HEK293 (cell line): ENCODE data around the gene DHRS13.

ENCODE experiments used
- CTCF ChIA-PET: fragments of 350-600 bp; formaldehyde crosslinking; extraction: SDS; loops from one replicate; lab custom pipeline; 2021; ENCODE audit warnings: antibody characterized with exemption; lab: Yijun Ruan, JAX
- POLR2A ChIA-PET: fragments of 300-600 bp; formaldehyde crosslinking; extraction: SDS; loops from one replicate; lab custom pipeline; 2020; ENCODE audit warnings: antibody characterized with exemption, inconsistent platforms; lab: Yijun Ruan, JAX
- H3K27ac ChIP-seq: fragments of 200-500 bp; sonication (Bioruptor generic); 2 replicates; pipeline ENCODE4 v1.5.1; 2014; ENCODE audit warnings: low read depth, low read length, control low read depth, inconsistent platforms; ENCODE audit errors: extremely low read depth
- H3K36me3 ChIP-seq, 2 experiments: fragments of 200-500 bp in 1 of 2; sonication (Bioruptor generic) in 1 of 2; 1 replicate in 1 of 2; 2 replicates in 1 of 2; pipeline ENCODE4 v1.5.1; 2014 to 2017; ENCODE audit warnings: inconsistent platforms in 2 of 2, low read length in 2 of 2; ENCODE audit not compliant: control insufficient read depth in 2 of 2, insufficient read depth in 1 of 2
- H3K4me1 ChIP-seq: fragments of 200-500 bp; sonication (Bioruptor generic); 2 replicates; pipeline ENCODE4 v1.5.1; 2014; ENCODE audit warnings: mild to moderate bottlenecking, low read length, inconsistent platforms; ENCODE audit not compliant: control insufficient read depth, insufficient read depth
- H3K4me3 ChIP-seq: 2 replicates; pipeline ENCODE4 v1.5.1; 2011; ENCODE audit warnings: low read depth, mild to moderate bottlenecking, control low read depth, low read length, moderate library complexity
- H3K9me3 ChIP-seq: fragments of 200-500 bp; sonication (Bioruptor generic); 2 replicates; pipeline ENCODE4 v1.5.1; 2014; ENCODE audit warnings: low read depth, low read length, inconsistent platforms; ENCODE audit not compliant: control insufficient read depth, insufficient read depth
- FEZF1 ChIP-seq: fragments of 450-650 bp; formaldehyde crosslinking; IDR thresholded peaks from 2 replicates; pipeline ENCODE4 v1.5.1; 2016; ENCODE audit warnings: missing biosample characterization, missing genetic modification characterization
- PRDM1 ChIP-seq: fragments of 450-650 bp; formaldehyde crosslinking; IDR thresholded peaks from 2 replicates; pipeline ENCODE4; 2016; ENCODE audit warnings: missing biosample characterization, missing genetic modification characterization
- SP3 ChIP-seq: fragments of 450-650 bp; formaldehyde crosslinking; IDR thresholded peaks from 2 replicates; pipeline ENCODE4 v1.5.1; 2016; ENCODE audit warnings: missing biosample characterization, missing genetic modification characterization
- SP7 ChIP-seq: fragments of 450-650 bp; formaldehyde crosslinking; IDR thresholded peaks from 2 replicates; pipeline ENCODE4 v1.5.1; 2016; ENCODE audit warnings: missing biosample characterization, missing genetic modification characterization
- TCF7L2 ChIP-seq: IDR thresholded peaks from 2 replicates; pipeline ENCODE4 v1.6.1; 2011; ENCODE audit warnings: low read depth, mild to moderate bottlenecking, inconsistent platforms, low read length, moderate library complexity, borderline replicate concordance
- ZFP3 ChIP-seq: fragments of 450-650 bp; formaldehyde crosslinking; IDR thresholded peaks from 2 replicates; pipeline ENCODE4 v1.5.1; 2016; ENCODE audit warnings: low read depth, missing biosample characterization, missing genetic modification characterization
- ZFP69B ChIP-seq: fragments of 450-650 bp; formaldehyde crosslinking; IDR thresholded peaks from 2 replicates; pipeline ENCODE4 v1.5.1; 2016; ENCODE audit warnings: missing biosample characterization, missing genetic modification characterization
- ZNF10 ChIP-seq: fragments of 450-650 bp; formaldehyde crosslinking; IDR thresholded peaks from 2 replicates; pipeline ENCODE4 v1.5.1; 2017; ENCODE audit warnings: missing biosample characterization, missing genetic modification characterization
- ZNF121 ChIP-seq: fragments of 450-650 bp; formaldehyde crosslinking; IDR thresholded peaks from 2 replicates; pipeline ENCODE4 v1.5.1; 2016; ENCODE audit warnings: missing biosample characterization, missing genetic modification characterization
- ZNF155 ChIP-seq: fragments of 450-650 bp; formaldehyde crosslinking; IDR thresholded peaks from 2 replicates; pipeline ENCODE4 v1.5.1; 2016; ENCODE audit warnings: missing biosample characterization, missing genetic modification characterization
- ZNF169 ChIP-seq: fragments of 450-650 bp; formaldehyde crosslinking; IDR thresholded peaks from 2 replicates; pipeline ENCODE4 v1.5.1; 2016; ENCODE audit warnings: missing biosample characterization, missing genetic modification characterization
- ZNF239 ChIP-seq: fragments of 450-650 bp; formaldehyde crosslinking; IDR thresholded peaks from 2 replicates; pipeline ENCODE4 v1.5.1; 2016; ENCODE audit warnings: missing biosample characterization, missing genetic modification characterization
- ZNF248 ChIP-seq: fragments of 450-650 bp; formaldehyde crosslinking; IDR thresholded peaks from 2 replicates; pipeline ENCODE4 v1.5.1; 2017; ENCODE audit warnings: missing biosample characterization, missing genetic modification characterization
- ZNF366 ChIP-seq: fragments of 450-650 bp; formaldehyde crosslinking; conservative IDR thresholded peaks from 2 replicates; pipeline ENCODE4 v1.5.1; 2016; ENCODE audit warnings: missing biosample characterization, missing genetic modification characterization
- ZNF37A ChIP-seq: fragments of 450-650 bp; IDR thresholded peaks from 2 replicates; pipeline ENCODE4 v1.5.1; 2018; ENCODE audit warnings: missing biosample characterization, missing genetic modification characterization
- ZNF473 ChIP-seq: fragments of 450-650 bp; formaldehyde crosslinking; IDR thresholded peaks from 2 replicates; pipeline ENCODE4 v1.5.1; 2017; ENCODE audit warnings: missing biosample characterization, missing genetic modification characterization
- ZNF548 ChIP-seq: fragments of 450-650 bp; formaldehyde crosslinking; IDR thresholded peaks from 2 replicates; pipeline ENCODE4 v1.5.1; 2016; ENCODE audit warnings: missing biosample characterization, missing genetic modification characterization
- ZNF621 ChIP-seq: fragments of 450-650 bp; formaldehyde crosslinking; IDR thresholded peaks from 2 replicates; pipeline ENCODE4 v1.5.1; 2017; ENCODE audit warnings: missing biosample characterization, missing genetic modification characterization
- ZNF664 ChIP-seq: fragments of 450-650 bp; formaldehyde crosslinking; IDR thresholded peaks from 2 replicates; pipeline ENCODE4 v1.5.1; 2016; ENCODE audit warnings: missing biosample characterization, missing genetic modification characterization
- ZNF677 ChIP-seq: fragments of 450-650 bp; IDR thresholded peaks from 2 replicates; pipeline ENCODE4 v1.5.0; 2018; ENCODE audit warnings: missing biosample characterization, mild to moderate bottlenecking, missing genetic modification characterization, moderate library complexity
- TF ChIP-seq, protein P1 (sequence below): fragments of 450-650 bp; formaldehyde crosslinking; IDR thresholded peaks from 2 replicates; pipeline ENCODE4 v1.5.1; 2017; ENCODE audit warnings: missing biosample characterization, missing genetic modification characterization
- TF ChIP-seq, protein P2 (sequence below): fragments of 450-650 bp; formaldehyde crosslinking; IDR thresholded peaks from 2 replicates; pipeline ENCODE4 v1.5.1; 2016; ENCODE audit warnings: missing biosample characterization, missing genetic modification characterization
- TF ChIP-seq, protein P3 (sequence below): fragments of 450-650 bp; formaldehyde crosslinking; IDR thresholded peaks from 2 replicates; pipeline ENCODE4 v1.5.1; 2016; ENCODE audit warnings: missing biosample characterization, missing genetic modification characterization
- TF ChIP-seq, protein P4 (sequence below): fragments of 450-650 bp; formaldehyde crosslinking; IDR thresholded peaks from 2 replicates; pipeline ENCODE4 v1.5.1; 2017; ENCODE audit warnings: missing biosample characterization, mild to moderate bottlenecking, missing genetic modification characterization, moderate library complexity

Gene DHRS13

DNA sequence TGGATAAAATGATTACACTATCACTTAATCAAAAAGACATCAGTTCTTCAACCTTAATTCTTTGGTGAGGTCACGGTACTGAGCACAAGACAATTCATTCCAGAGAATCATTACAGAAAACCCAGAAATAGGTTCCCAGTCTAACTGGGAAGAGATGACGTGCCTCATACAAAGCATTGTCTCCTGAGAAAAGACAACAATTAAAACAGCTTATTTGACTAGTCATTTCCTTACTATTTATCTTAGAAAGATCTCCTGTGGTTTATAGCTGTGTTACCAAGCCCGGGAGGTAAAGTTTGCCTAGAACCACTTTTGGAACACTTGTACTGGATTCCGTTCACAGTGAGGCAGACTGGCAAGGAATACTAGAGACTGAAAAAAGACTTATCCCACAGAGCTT, 43.4 kb upstream of the DHRS13 start (continued):
- TF ChIP-seq, protein P1, sequence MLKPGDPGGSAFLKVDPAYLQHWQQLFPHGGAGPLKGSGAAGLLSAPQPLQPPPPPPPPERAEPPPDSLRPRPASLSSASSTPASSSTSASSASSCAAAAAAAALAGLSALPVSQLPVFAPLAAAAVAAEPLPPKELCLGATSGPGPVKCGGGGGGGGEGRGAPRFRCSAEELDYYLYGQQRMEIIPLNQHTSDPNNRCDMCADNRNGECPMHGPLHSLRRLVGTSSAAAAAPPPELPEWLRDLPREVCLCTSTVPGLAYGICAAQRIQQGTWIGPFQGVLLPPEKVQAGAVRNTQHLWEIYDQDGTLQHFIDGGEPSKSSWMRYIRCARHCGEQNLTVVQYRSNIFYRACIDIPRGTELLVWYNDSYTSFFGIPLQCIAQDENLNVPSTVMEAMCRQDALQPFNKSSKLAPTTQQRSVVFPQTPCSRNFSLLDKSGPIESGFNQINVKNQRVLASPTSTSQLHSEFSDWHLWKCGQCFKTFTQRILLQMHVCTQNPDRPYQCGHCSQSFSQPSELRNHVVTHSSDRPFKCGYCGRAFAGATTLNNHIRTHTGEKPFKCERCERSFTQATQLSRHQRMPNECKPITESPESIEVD (tag by site-specific recombination), result peak; percentile 76
- TF ChIP-seq TCF7L2 (no peak), ZNF677 (tag by site-specific recombination) (no peak), ZFP69B (no peak), ZNF239 (no peak), SP3 (no peak), PRDM1 (tag by site-specific recombination) (no peak), ZNF664 (tag by site-specific recombination) (no peak), ZNF548 (tag by site-specific recombination) (no peak), ZFP3 (tag by site-specific recombination) (no peak), ZNF248 (tag by site-specific recombination) (no peak), ZNF169 (tag by site-specific recombination) (no peak), ZNF473 (no peak), ZNF366 (tag by site-specific recombination) (peak; percentile 47; the same call in 1 of the 2 replicates), ZNF10 (tag by site-specific recombination) (no peak), SP7 (tag by site-specific recombination) (peak; percentile 32; the same call in 1 of the 2 replicates), ZNF37A (no peak), FEZF1 (peak; percentile 83), ZNF621 (tag by site-specific recombination) (no peak)
- TF ChIP-seq, protein P2, sequence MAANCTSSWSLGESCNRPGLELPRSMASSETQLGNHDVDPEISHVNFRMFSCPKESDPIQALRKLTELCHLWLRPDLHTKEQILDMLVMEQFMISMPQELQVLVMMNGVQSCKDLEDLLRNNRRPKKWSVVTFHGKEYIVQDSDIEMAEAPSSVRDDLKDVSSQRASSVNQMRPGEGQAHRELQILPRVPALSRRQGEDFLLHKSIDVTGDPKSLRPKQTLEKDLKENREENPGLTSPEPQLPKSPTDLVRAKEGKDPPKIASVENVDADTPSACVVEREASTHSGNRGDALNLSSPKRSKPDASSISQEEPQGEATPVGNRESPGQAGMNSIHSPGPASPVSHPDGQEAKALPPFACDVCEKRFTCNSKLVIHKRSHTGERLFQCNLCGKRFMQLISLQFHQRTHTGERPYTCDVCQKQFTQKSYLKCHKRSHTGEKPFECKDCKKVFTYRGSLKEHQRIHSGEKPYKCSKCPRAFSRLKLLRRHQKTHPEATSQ (tag by site-specific recombination), result no peak
- TF ChIP-seq, protein P3, sequence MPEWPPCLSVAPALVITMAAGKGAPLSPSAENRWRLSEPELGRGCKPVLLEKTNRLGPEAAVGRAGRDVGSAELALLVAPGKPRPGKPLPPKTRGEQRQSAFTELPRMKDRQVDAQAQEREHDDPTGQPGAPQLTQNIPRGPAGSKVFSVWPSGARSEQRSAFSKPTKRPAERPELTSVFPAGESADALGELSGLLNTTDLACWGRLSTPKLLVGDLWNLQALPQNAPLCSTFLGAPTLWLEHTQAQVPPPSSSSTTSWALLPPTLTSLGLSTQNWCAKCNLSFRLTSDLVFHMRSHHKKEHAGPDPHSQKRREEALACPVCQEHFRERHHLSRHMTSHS (tag by site-specific recombination), result no peak
- TF ChIP-seq, protein P4, sequence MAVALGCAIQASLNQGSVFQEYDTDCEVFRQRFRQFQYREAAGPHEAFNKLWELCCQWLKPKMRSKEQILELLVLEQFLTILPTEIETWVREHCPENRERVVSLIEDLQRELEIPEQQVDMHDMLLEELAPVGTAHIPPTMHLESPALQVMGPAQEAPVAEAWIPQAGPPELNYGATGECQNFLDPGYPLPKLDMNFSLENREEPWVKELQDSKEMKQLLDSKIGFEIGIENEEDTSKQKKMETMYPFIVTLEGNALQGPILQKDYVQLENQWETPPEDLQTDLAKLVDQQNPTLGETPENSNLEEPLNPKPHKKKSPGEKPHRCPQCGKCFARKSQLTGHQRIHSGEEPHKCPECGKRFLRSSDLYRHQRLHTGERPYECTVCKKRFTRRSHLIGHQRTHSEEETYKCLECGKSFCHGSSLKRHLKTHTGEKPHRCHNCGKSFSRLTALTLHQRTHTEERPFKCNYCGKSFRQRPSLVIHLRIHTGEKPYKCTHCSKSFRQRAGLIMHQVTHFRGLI (tag by site-specific recombination), result no peak

DNA sequence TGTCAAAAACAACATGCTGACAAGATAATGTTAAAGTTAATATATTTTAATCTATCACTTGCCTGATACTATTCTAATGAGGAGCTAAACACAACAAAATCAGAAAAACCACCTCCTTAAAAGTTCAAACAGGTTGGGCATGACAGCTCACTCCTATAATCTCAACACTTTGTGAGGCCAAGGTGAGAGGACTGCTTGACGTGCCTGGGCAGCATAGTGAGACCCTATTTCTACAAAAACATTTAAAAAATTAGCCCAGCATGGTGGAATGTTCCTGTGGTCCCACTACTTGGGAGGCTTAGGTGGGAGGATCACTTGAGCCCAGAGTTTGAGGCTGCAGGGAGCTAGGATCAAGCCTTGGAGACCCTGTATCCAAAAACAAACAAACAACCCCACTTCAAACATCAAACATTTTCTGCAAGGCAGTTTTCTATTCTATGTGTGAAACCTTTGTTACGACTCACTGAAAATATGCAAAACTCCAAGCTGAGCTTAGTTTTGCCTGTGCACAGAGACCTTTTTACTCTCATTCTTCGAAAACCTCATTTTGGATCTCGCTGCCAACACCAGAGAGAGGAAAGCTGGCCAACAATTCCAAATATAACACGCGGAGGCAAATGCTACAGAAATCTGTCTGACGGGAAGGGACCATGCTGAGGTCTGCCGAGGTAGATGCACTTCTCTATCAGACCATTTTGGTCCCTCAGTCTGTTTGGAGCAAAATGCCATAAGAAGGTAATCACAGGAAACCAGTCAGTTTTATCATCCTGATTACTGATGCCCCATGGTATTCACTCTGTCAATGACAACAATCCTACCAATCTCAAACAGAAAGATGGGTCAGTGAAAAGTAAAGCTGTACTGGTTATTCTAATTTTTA, 42.2 kb upstream of the DHRS13 start:
- CTCF ChIA-PET, result interaction anchor here (0.8 to 1.5 kb wide), 4 partner anchors 15 to 196 kb away, joined by 3 to 5 read pairs (median 4); no protein-coding TSS in a partner anchor
- peaks cover 33% of the 10 kb centered on the region for H3K4me1 ChIP-seq
- POLR2A ChIA-PET, result interaction anchor here (0.6 kb wide), 1 partner anchor 144 kb away, joined by 5 read pairs; no protein-coding TSS in a partner anchor
- TF ChIP-seq ZNF121 (tag by site-specific recombination), result peak; percentile 95
- TF ChIP-seq ZNF155 (tag by site-specific recombination), result no peak
- no peak overlapping the region for H3K27ac ChIP-seq
- peaks cover 38 to 46% of the 10 kb centered on the region in 2 experiments for H3K36me3 ChIP-seq
- no peaks in the 10 kb centered on the region for H3K9me3 ChIP-seq
- H3K4me3 ChIP-seq, result no peak overlapping the region
